PC-3 (cell line): Measurements from ENCODE around the gene RPL36A. TPM values are rescaled to one million over a fixed set of nuclear protein-coding genes. Genes with fewer than 3 reads are reported as not detected.
A peak's percentile ranks its signal among the peaks of the same experiment; 100 is the strongest.

Experiments
- ATAC-seq: fragments of 200-7000 bp; cut with Tn5 transposase; 2 replicates; pipeline ENCODE4 v1.9.1; 2020; ENCODE audit warnings: mild to moderate bottlenecking, moderate library complexity
- BruUV-seq: library from RNA; stranded (reverse); fragments of 400-500 nt; replicated peaks from 2 replicates; lab custom pipeline; 2021; lab: Mats Ljungman, UMichigan
- CTCF ChIA-PET: fragments of 300-600 bp; sonication (Branson Sonifier 250); formaldehyde crosslinking; loops from one replicate; lab custom pipeline; 2022; ENCODE audit warnings: antibody characterized with exemption; lab: Charles Lee
- POLR2A ChIA-PET: fragments of 300-600 bp; sonication (Branson Sonifier 250); formaldehyde crosslinking; loops from one replicate; lab custom pipeline; 2022; ENCODE audit warnings: antibody characterized with exemption; ENCODE audit not compliant: unreplicated experiment; lab: Charles Lee
- DNase-seq: peaks from one replicate; pipeline ENCODE4 v3.0.0-alpha.2; 2015
- H2AFZ ChIP-seq: fragments of 300-600 bp; sonication (generic); 2 replicates; pipeline ENCODE4 v1.6.0; 2016; ENCODE audit warnings: antibody characterized with exemption, low read length
- H3F3A ChIP-seq: fragments of 300-600 bp; sonication (generic); one replicate; pipeline ENCODE4 v1.6.0; 2017; ENCODE audit warnings: antibody characterized with exemption, low read length, control low read depth, mild to moderate bottlenecking; ENCODE audit not compliant: unreplicated experiment
- H3K27ac ChIP-seq: fragments of 300-600 bp; sonication (generic); 2 replicates; pipeline ENCODE4 v1.5.1; 2016; ENCODE audit warnings: mild to moderate bottlenecking, low read length
- H3K27me3 ChIP-seq: fragments of 300-600 bp; sonication (generic); 2 replicates; pipeline ENCODE4 v1.6.1; 2016; ENCODE audit warnings: low read length, mixed read lengths
- H3K36me3 ChIP-seq: fragments of 300-600 bp; sonication (generic); 2 replicates; pipeline ENCODE4 v1.6.1; 2016; ENCODE audit warnings: low read depth, mixed run types, low read length, mixed read lengths
- H3K4me1 ChIP-seq: fragments of 300-600 bp; sonication (generic); 2 replicates; pipeline ENCODE4 v1.5.1; 2016; ENCODE audit warnings: low read length; ENCODE audit not compliant: insufficient read depth
- H3K4me2 ChIP-seq: fragments of 300-600 bp; sonication (generic); 2 replicates; pipeline ENCODE4 v1.6.0; 2016; ENCODE audit warnings: low read length
- H3K4me3 ChIP-seq: fragments of 300-600 bp; sonication (generic); 2 replicates; pipeline ENCODE4 v1.5.1; 2016; ENCODE audit warnings: mild to moderate bottlenecking, low read length, mixed read lengths
- H3K79me2 ChIP-seq: fragments of 300-600 bp; sonication (generic); 2 replicates; pipeline ENCODE4 v1.6.1; 2017; ENCODE audit warnings: low read length, mixed read lengths
- H3K9ac ChIP-seq: fragments of 300-600 bp; sonication (generic); 2 replicates; pipeline ENCODE4 v1.6.0; 2016; ENCODE audit warnings: mild to moderate bottlenecking, low read length
- H3K9me2 ChIP-seq: fragments of 300-600 bp; sonication (generic); replicated peaks from 2 replicates; pipeline ENCODE4 v1.6.1; 2016; ENCODE audit warnings: mixed run types, low read length, mixed read lengths
- H3K9me3 ChIP-seq: fragments of 300-600 bp; sonication (generic); 2 replicates; pipeline ENCODE4 v1.6.1; 2016; ENCODE audit warnings: low read length, mixed read lengths
- H4K20me1 ChIP-seq: fragments of 300-600 bp; sonication (generic); 2 replicates; pipeline ENCODE4 v1.6.1; 2016; ENCODE audit warnings: low read length, mixed read lengths
- CTCF ChIP-seq: fragments of 300-600 bp; sonication (generic); conservative IDR thresholded peaks from 2 replicates; pipeline ENCODE4 v1.5.1; 2017; ENCODE audit warnings: antibody characterized with exemption, low read depth, mild to moderate bottlenecking, low read length
- EZH2 ChIP-seq: fragments of 300-600 bp; sonication (generic); IDR thresholded peaks from one replicate; pipeline ENCODE4 v1.6.1; 2017; ENCODE audit warnings: antibody characterized with exemption, mild to moderate bottlenecking, low read length; ENCODE audit not compliant: unreplicated experiment
- EZH2phosphoT487 ChIP-seq: fragments of 300-600 bp; sonication (generic); IDR thresholded peaks from 2 replicates; pipeline ENCODE4 v1.6.1; 2018; ENCODE audit warnings: mild to moderate bottlenecking, antibody characterized with exemption, low read length, borderline replicate concordance
- intact Hi-C: fragments of 100-400 bp; cut with micrococcal nuclease; formaldehyde crosslinking; loops from 2 replicates; pipeline ENCODE4 v1.9.0; 2023
- total RNA-seq: library from RNA; depleted of rRNA; stranded (reverse); fragments of >200 nt; gene quantifications from 2 replicates; pipeline ENCODE4 v1.2.3, GENCODE V29; 2014; rRNA removed

The RPL36A gene
- total RNA-seq, 1 experiment from 2014 or later: 914 TPM

- H4K20me1 ChIP-seq: no peaks in the 10 kb centered on the region
- no peaks in the 10 kb centered on the region for H3K9me3 ChIP-seq
- DNase-seq (peak; percentile 40), ATAC-seq (peak; percentile 53; the same call in 1 of the 2 replicates)
- no peaks in the 10 kb centered on the region for H3K27me3 ChIP-seq
- intact Hi-C loops: no loop called here
- H3K9me2 ChIP-seq: no peaks in the 10 kb centered on the region
- no TSS peak for BruUV-seq
- H3K79me2 ChIP-seq: no peaks in the 10 kb centered on the region
- H3K4me3 ChIP-seq: no peak overlapping the region
- H3K4me2 ChIP-seq: peak overlapping the region; percentile 41
- H3F3A ChIP-seq: no peaks in the 10 kb centered on the region
- TF ChIP-seq EZH2 (no peak), EZH2phosphoT487 (no peak), CTCF (no peak)
- ChIA-PET POLR2A (no interaction called here), CTCF (no interaction called here)
- H3K27ac ChIP-seq: peak overlapping the region; percentile 49
- H3K9ac ChIP-seq: no peak overlapping the region
- H3K36me3 ChIP-seq: no peaks in the 10 kb centered on the region
- H3K4me1 ChIP-seq: peaks cover 13% of the 10 kb centered on the region
- H2AFZ ChIP-seq: no peak overlapping the region
These were observed 39.8 kb downstream of the RPL36A start for GRCh38 chrX:101430457-101431078.

- H4K20me1 ChIP-seq: no peaks in the 10 kb centered on the region
- H3K9me3 ChIP-seq: no peaks in the 10 kb centered on the region
- BruUV-seq: no TSS peak
- no peaks in the 10 kb centered on the region for H3F3A ChIP-seq
- H3K27ac ChIP-seq: no peak overlapping the region
- POLR2A ChIA-PET: no interaction called here
- ATAC-seq (no peak), DNase-seq (no peak)
- peaks cover 3% of the 10 kb centered on the region; the same call in 1 of the 2 replicates for H3K27me3 ChIP-seq
- no peak overlapping the region for H3K9ac ChIP-seq
- no peaks in the 10 kb centered on the region for H3K79me2 ChIP-seq
- H3K9me2 ChIP-seq: no peaks in the 10 kb centered on the region
- intact Hi-C loops: no loop called here
- CTCF ChIA-PET: no interaction called here
- H3K36me3 ChIP-seq: no peaks in the 10 kb centered on the region
- no peak overlapping the region for H3K4me3 ChIP-seq
- no peak overlapping the region for H2AFZ ChIP-seq
- TF ChIP-seq CTCF (no peak), EZH2phosphoT487 (no peak), EZH2 (no peak)
- no peaks in the 10 kb centered on the region for H3K4me1 ChIP-seq
- H3K4me2 ChIP-seq: no peak overlapping the region
These were observed 51.3 kb downstream of the RPL36A start for GRCh38 chrX:101442085-101442484.

Other genes starting within 250 kb of the RPL36A start
- gene DRP2, start 171.2 kb upstream of the RPL36A start, total RNA-seq: 0.15 and 0.58 TPM in 2 replicates
- 0.35 TPM in 1 of 2 replicates, not detected in the other for gene TAF7L, start 99.7 kb upstream of the RPL36A start, total RNA-seq
- 5.0 and 7.8 TPM in 2 replicates for gene TIMM8A, start 42.3 kb upstream of the RPL36A start, total RNA-seq
- not detected in 2 replicates for gene BTK, start 4.8 kb upstream of the RPL36A start, total RNA-seq
- gene GLA, start 16.9 kb downstream of the RPL36A start, total RNA-seq: 41.9 and 54.8 TPM in 2 replicates
- gene HNRNPH2, start 17.2 kb downstream of the RPL36A start, total RNA-seq: 54.8 TPM in 2 replicates
- gene ARMCX4, start 94.4 kb downstream of the RPL36A start, total RNA-seq: not detected in 2 replicates
- not detected in 2 replicates for gene ARMCX1, start 159.5 kb downstream of the RPL36A start, total RNA-seq
- 33.7 and 52.8 TPM in 2 replicates for gene ARMCX6, start 227.0 kb downstream of the RPL36A start, total RNA-seq
- gene ARMCX3, start 232.1 kb downstream of the RPL36A start, total RNA-seq: 13.6 and 16.0 TPM in 2 replicates